K562 (cell line): Measurements from ENCODE around the gene ADAM8. TPM values are rescaled to one million over a fixed set of nuclear protein-coding genes. Genes with fewer than 3 reads are reported as not detected.

Experiments
- ATAC-seq: fragments of 200-7000 bp; cut with Tn5 transposase; 3 replicates; pipeline ENCODE4 v1.9.1; 2020; ENCODE audit warnings: moderate library complexity
- BruUV-seq: library from RNA; stranded (reverse); fragments of 400-500 nt; replicated peaks from 2 replicates; lab custom pipeline; 2021; lab: Mats Ljungman, UMichigan
- CTCF ChIA-PET: fragments of 300-600 bp; formaldehyde crosslinking; extraction: SDS; loops from one replicate; lab custom pipeline; 2021; ENCODE audit warnings: low intra/inter-chr PET ratio; lab: Yijun Ruan, JAX
- POLR2A ChIA-PET: fragments of 300-600, 350-650 bp; sonication (Branson Sonifier 250); formaldehyde crosslinking; extraction: SDS; loops from one replicate; lab custom pipeline; 2021; ENCODE audit warnings: antibody characterized with exemption, inconsistent platforms; lab: Yijun Ruan, JAX
- DNase-seq, 4 experiments: peaks; one replicate each; pipeline versions ENCODE4 v3.0.0 to v3.0.0-alpha.2; 2011 to 2018; ENCODE audit warnings: low spot score in 3 of 4, mixed read lengths in 3 of 4; ENCODE audit errors: extremely low read depth in 1 of 4
- FAIRE-seq: peaks from 2 replicates; lab custom pipeline; 2011; peaks lifted over from hg19 to GRCh38; lab: Jason Lieb, UNC
- H2AFZ ChIP-seq: 2 replicates; pipeline ENCODE4 v1.6.0; 2011; ENCODE audit warnings: low read depth, low read length, control low read depth, inconsistent platforms
- H3K27ac ChIP-seq: fragments of 200-600 bp; 3 replicates; pipeline ENCODE4 v1.8.0; 2011; ENCODE audit warnings: low read depth, mild to moderate bottlenecking, control low read depth, inconsistent platforms, low read length, moderate library complexity, mixed read lengths; ENCODE audit errors: extremely low read depth
- H3K27me3 ChIP-seq, 2 experiments: fragments of 300-600 bp in 1 of 2; 2 replicates in 1 of 2; 3 replicates in 1 of 2; pipeline versions ENCODE4 v1.6.0 to v1.8.0; 2011; ENCODE audit warnings: inconsistent platforms in 2 of 2, low read length in 2 of 2, mild to moderate bottlenecking in 1 of 2, mixed read lengths in 1 of 2, moderate library complexity in 1 of 2; ENCODE audit not compliant: control insufficient read depth in 2 of 2, insufficient read depth in 2 of 2
- H3K36me3 ChIP-seq: fragments of 300-600 bp; 3 replicates; pipeline ENCODE4 v1.8.0; 2011; ENCODE audit warnings: mild to moderate bottlenecking, low read length, inconsistent platforms; ENCODE audit not compliant: control insufficient read depth, insufficient read depth
- H3K4me1 ChIP-seq, 2 experiments: fragments of 200-600 bp in 1 of 2; replicated peaks in 1 of 2; 2 replicates in 1 of 2; 3 replicates in 1 of 2; pipeline versions ENCODE4 v1.5.1 to v1.8.0; 2011; ENCODE audit warnings: inconsistent platforms in 2 of 2, low read length in 2 of 2, mild to moderate bottlenecking in 1 of 2, mixed read lengths in 1 of 2, moderate library complexity in 1 of 2; ENCODE audit not compliant: control insufficient read depth in 2 of 2, insufficient read depth in 2 of 2
- H3K4me2 ChIP-seq: 2 replicates; pipeline ENCODE4 v1.6.1; 2011; ENCODE audit warnings: low read length, control low read depth, inconsistent platforms, mixed read lengths; ENCODE audit not compliant: insufficient read depth
- H3K4me3 ChIP-seq: fragments of 200-600 bp; sonication (generic), shearing (Covaris generic); 2 replicates; pipeline ENCODE4 v1.5.1; 2016; ENCODE audit warnings: control low read depth, inconsistent platforms
- H3K79me2 ChIP-seq: fragments of 200-600 bp; 3 replicates; pipeline ENCODE4 v1.8.0; 2011; ENCODE audit warnings: low read length, inconsistent platforms; ENCODE audit not compliant: control insufficient read depth, insufficient read depth
- H3K9ac ChIP-seq, 2 experiments: 2 replicates each; pipeline versions ENCODE4 v1.6.0 to v1.6.1; 2011; ENCODE audit warnings: low read depth in 2 of 2, low read length in 2 of 2, control low read depth in 1 of 2, inconsistent platforms in 1 of 2, mild to moderate bottlenecking in 1 of 2, mixed read lengths in 1 of 2; ENCODE audit not compliant: insufficient read depth in 1 of 2
- H3K9me1 ChIP-seq: one replicate; pipeline ENCODE4 v1.6.0; 2011; ENCODE audit warnings: inconsistent platforms, mild to moderate bottlenecking, low read length, moderate library complexity; ENCODE audit not compliant: control insufficient read depth, insufficient read depth
- H3K9me3 ChIP-seq: replicated peaks from 2 replicates; pipeline ENCODE4 v1.5.1; 2011; ENCODE audit warnings: low read depth, low read length, inconsistent platforms; ENCODE audit not compliant: control insufficient read depth, insufficient read depth
- H4K20me1 ChIP-seq: replicated peaks from 2 replicates; pipeline ENCODE4 v1.6.1; 2011; ENCODE audit warnings: low read length, inconsistent platforms, mixed read lengths; ENCODE audit not compliant: control insufficient read depth, insufficient read depth
- ARID2 ChIP-seq: fragments of 450-650 bp; IDR thresholded peaks from 2 replicates; pipeline ENCODE4 v1.6.1; 2017; ENCODE audit warnings: antibody characterized with exemption, mild to moderate bottlenecking
- ASH1L ChIP-seq: fragments of 450-650 bp; IDR thresholded peaks from 2 replicates; pipeline ENCODE4 v1.6.1; 2018; ENCODE audit warnings: borderline replicate concordance, mild to moderate bottlenecking, low read depth; ENCODE audit not compliant: partially characterized antibody
- ATF6 ChIP-seq: sonication (generic); formaldehyde crosslinking; IDR thresholded peaks from 2 replicates; pipeline ENCODE4 v1.4.0; 2020; ENCODE audit warnings: mild to moderate bottlenecking, missing genetic modification reagents
- CBFA2T2 ChIP-seq: fragments of 450-650 bp; conservative IDR thresholded peaks from 2 replicates; pipeline ENCODE4 v1.6.1; 2017; ENCODE audit warnings: mild to moderate bottlenecking
- E2F3 ChIP-seq: fragments of 250-450 bp; sonication (Bioruptor Pico); IDR thresholded peaks from 2 replicates; pipeline ENCODE4 v1.4.0; 2020; ENCODE audit warnings: mild to moderate bottlenecking
- EZH2 ChIP-seq: IDR thresholded peaks from 2 replicates; pipeline ENCODE4 v1.6.1; 2012; ENCODE audit warnings: low read depth, mild to moderate bottlenecking, inconsistent platforms, low read length, borderline replicate concordance
- GTF2F1 ChIP-seq: IDR thresholded peaks from 2 replicates; pipeline ENCODE4 v1.6.1; 2011; ENCODE audit warnings: low read depth, low read length, improper control_type of control experiment
- HMBOX1 ChIP-seq: sonication (generic); IDR thresholded peaks from 2 replicates; pipeline ENCODE4 v1.6.1; 2016
- ILF3 ChIP-seq: fragments of 450-650 bp; IDR thresholded peaks from 2 replicates; pipeline ENCODE4 v1.6.1; 2018; ENCODE audit warnings: antibody characterized with exemption, mild to moderate bottlenecking, moderate library complexity, borderline replicate concordance
- MAFK ChIP-seq: IDR thresholded peaks from 2 replicates; pipeline ENCODE4 v1.6.1; 2011; ENCODE audit warnings: low read length, improper control_type of control experiment
- SAFB2 ChIP-seq: fragments of 200-400 bp; formaldehyde crosslinking; IDR thresholded peaks from 2 replicates; pipeline ENCODE4 v1.6.1; 2018; ENCODE audit warnings: borderline replicate concordance, low read length, low read depth, moderate library complexity; ENCODE audit not compliant: severe bottlenecking
- STAG1 ChIP-seq: sonication (generic); formaldehyde crosslinking; IDR thresholded peaks from 2 replicates; pipeline ENCODE4 v1.5.0; 2020; ENCODE audit warnings: missing genetic modification reagents, borderline replicate concordance
- TEAD1 ChIP-seq, 2 experiments: fragments of 450-650 bp in 1 of 2; sonication (generic) in 1 of 2; formaldehyde crosslinking; IDR thresholded peaks; 2 replicates each; pipeline versions ENCODE4 v1.4.0 to v1.8.0; 2020 to 2022; ENCODE audit warnings: mild to moderate bottlenecking in 2 of 2, missing genetic modification reagents in 1 of 2
- ZNF75A ChIP-seq: fragments of 450-650 bp; formaldehyde crosslinking; IDR thresholded peaks from 2 replicates; pipeline ENCODE4 v1.4.0; 2020; ENCODE audit warnings: mild to moderate bottlenecking
- WGBS: fragments of 100-300 bp; shearing (Covaris generic); methylation state at CpG from one replicate; pipeline ENCODE4 v1.1.6; 2016; ENCODE audit warnings: low coverage, mixed read lengths; ENCODE audit not compliant: insufficient coverage; ENCODE audit errors: missing lambda C conversion rate; 5-methylcytosine and 5-hydroxymethylcytosine counted together
- in situ Hi-C: fragments of 300-500 bp; cut with MboI; formaldehyde crosslinking; loops from 4 replicates; pipeline ENCODE4 v1.15.0; 2018; ENCODE audit warnings: inconsistent platforms, mixed read lengths
- intact Hi-C: fragments of 100-400 bp; cut with micrococcal nuclease; formaldehyde crosslinking; loops from 2 replicates; pipeline ENCODE4 v1.14.2; 2022
- polyA plus RNA-seq, 8 experiments: library from polyadenylated mRNA; depleted of rRNA in 4 of 8; stranded (reverse) in 5 of 8; unstranded in 3 of 8; fragments of >200 nt; fragmentation: Nextera tagmentation in 2 of 8; fragmentation: Illumina TruSeq in 1 of 8; extraction: Ambion mirVana in 2 of 8; extraction: Trizol in 1 of 8; gene quantifications; 2 replicates each; pipeline versions ENCODE4 v1.2.1 to v1.2.3, GENCODE V29; 2011 to 2014; ENCODE audit warnings: inconsistent platforms in 1 of 8, missing spikeins in 1 of 8
- total RNA-seq, 7 experiments: library from RNA; depleted of rRNA in 6 of 7; stranded (reverse); fragments of >200 nt in 6 of 7; fragmentation: Illumina TruSeq in 2 of 7; extraction: Trizol in 2 of 7; gene quantifications; 2 replicates each; pipeline versions ENCODE4 v1.2.1 to v1.2.3, GENCODE V29; 2011 to 2021; ENCODE audit warnings: low replicate concordance in 1 of 7
- TF ChIP-seq, protein P1 (sequence below): fragments of 250-450 bp; sonication (Bioruptor Pico); IDR thresholded peaks from 2 replicates; pipeline ENCODE4 v1.4.0; 2020; ENCODE audit warnings: mild to moderate bottlenecking, moderate library complexity

The ADAM8 gene
- total and polyA plus RNA-seq, 9 of the 15 experiments (the other 6 are each of a cell fraction or from before 2014, with no cell fraction given), result 0.07 to 7.0 (median 1.1) TPM

- no peaks in the 10 kb centered on the region for H3K36me3 ChIP-seq
- no peak overlapping the region for H2AFZ ChIP-seq
- ChIA-PET POLR2A (interaction anchor here (0.6 to 1.3 kb wide), 4 partner anchors 13 to 62 kb away, joined by 3 to 5 read pairs (median 4); no protein-coding TSS in a partner anchor), CTCF (no interaction called here)
- in situ Hi-C loops, result no loop called here
- H3K4me2 ChIP-seq, result no peak overlapping the region
- no peak for TF ChIP-seq SAFB2
- no peak for TF ChIP-seq ARID2
- TF ChIP-seq, protein P1, sequence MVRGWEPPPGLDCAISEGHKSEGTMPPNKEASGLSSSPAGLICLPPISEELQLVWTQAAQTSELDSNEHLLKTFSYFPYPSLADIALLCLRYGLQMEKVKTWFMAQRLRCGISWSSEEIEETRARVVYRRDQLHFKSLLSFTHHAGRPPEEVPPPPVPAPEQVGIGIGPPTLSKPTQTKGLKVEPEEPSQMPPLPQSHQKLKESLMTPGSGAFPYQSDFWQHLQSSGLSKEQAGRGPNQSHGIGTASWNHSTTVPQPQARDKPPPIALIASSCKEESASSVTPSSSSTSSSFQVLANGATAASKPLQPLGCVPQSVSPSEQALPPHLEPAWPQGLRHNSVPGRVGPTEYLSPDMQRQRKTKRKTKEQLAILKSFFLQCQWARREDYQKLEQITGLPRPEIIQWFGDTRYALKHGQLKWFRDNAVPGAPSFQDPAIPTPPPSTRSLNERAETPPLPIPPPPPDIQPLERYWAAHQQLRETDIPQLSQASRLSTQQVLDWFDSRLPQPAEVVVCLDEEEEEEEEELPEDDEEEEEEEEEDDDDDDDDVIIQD (CRISPR knock-in tag), result no peak
- TF ChIP-seq STAG1 (CRISPR knock-in tag), result no peak
- no peak for TF ChIP-seq ILF3
- no peak for TF ChIP-seq GTF2F1
- no peak for TF ChIP-seq TEAD1 (CRISPR knock-in tag; IDR thresholded peaks at IDR 0.05)
- TF ChIP-seq ZNF75A, result no peak
- TF ChIP-seq CBFA2T2, result no peak
- no peak for TF ChIP-seq ASH1L
- no peak for TF ChIP-seq ATF6 (CRISPR knock-in tag)
- TF ChIP-seq E2F3 (CRISPR knock-in tag), result no peak
- TF ChIP-seq EZH2, result no peak
- TF ChIP-seq HMBOX1, result no peak
- no peak for TF ChIP-seq MAFK
- H4K20me1 ChIP-seq, result no peaks in the 10 kb centered on the region
- H3K27me3 ChIP-seq, result no peaks in the 10 kb centered on the region
- H3K4me1 ChIP-seq, result peaks cover 12 to 57% of the 10 kb centered on the region in 2 experiments
- no peak overlapping the region for H3K4me3 ChIP-seq
- WGBS, result 71% methylated on average over 3 of the region's 21 CpGs
- no peak overlapping the region for H3K27ac ChIP-seq
- DNase-seq, result no peak
- no peaks in the 10 kb centered on the region for H3K9me1 ChIP-seq
- no peak overlapping the region for H3K9ac ChIP-seq
- intact Hi-C loops, result no loop called here
- H3K9me3 ChIP-seq, result no peaks in the 10 kb centered on the region
- BruUV-seq, result no TSS peak
- no peak for FAIRE-seq
- no peak for ATAC-seq
- H3K79me2 ChIP-seq, result no peaks in the 10 kb centered on the region
Measured at GRCh38 chr10:133227256-133227655, 49.4 kb downstream of the ADAM8 start.
